HL-60 (cell line): Measurements from ENCODE around the gene MIF.

Experiments
- DNase-seq, 2 experiments: peaks; one replicate each; pipeline ENCODE4 v3.0.0-alpha.2; 2010 to 2020; ENCODE audit warnings: low read depth in 1 of 2, low spot score in 1 of 2
- H3K27ac ChIP-seq: fragments of 250-450 bp; sonication (Bioruptor Pico); replicated peaks from 2 replicates; pipeline ENCODE4 v1.5.1; 2020; ENCODE audit warnings: mild to moderate bottlenecking, moderate library complexity
- H3K27me3 ChIP-seq: fragments of 250-450 bp; sonication (Bioruptor Pico); 2 replicates; pipeline ENCODE4 v1.5.1; 2021; ENCODE audit warnings: mild to moderate bottlenecking, moderate library complexity; ENCODE audit not compliant: insufficient read depth, poor library complexity, severe bottlenecking
- H3K4me3 ChIP-seq: replicated peaks from 2 replicates; pipeline ENCODE4 v1.5.1; 2011; ENCODE audit warnings: mild to moderate bottlenecking, control low read depth, low read length; ENCODE audit not compliant: insufficient read depth
- GABPA ChIP-seq: IDR thresholded peaks from 2 replicates; pipeline ENCODE4 v1.6.1; 2012; ENCODE audit warnings: low read depth
- POLR2AphosphoS5 ChIP-seq: IDR thresholded peaks from 2 replicates; pipeline ENCODE4 v1.6.1; 2012; ENCODE audit warnings: low read depth
- SPI1 ChIP-seq: IDR thresholded peaks from 2 replicates; pipeline ENCODE4 v1.6.1; 2012; ENCODE audit warnings: low read depth, mild to moderate bottlenecking, borderline replicate concordance
- TF ChIP-seq, protein P1 (sequence below): IDR thresholded peaks from one replicate; pipeline ENCODE4 v1.5.1; 2011; ENCODE audit warnings: low read length, control low read depth, inconsistent platforms; ENCODE audit not compliant: insufficient read depth
- TF ChIP-seq, protein P2 (sequence below): IDR thresholded peaks from 2 replicates; pipeline ENCODE4 v1.6.1; 2012; ENCODE audit warnings: low read depth; ENCODE audit not compliant: insufficient replicate concordance

The MIF gene

DNA sequence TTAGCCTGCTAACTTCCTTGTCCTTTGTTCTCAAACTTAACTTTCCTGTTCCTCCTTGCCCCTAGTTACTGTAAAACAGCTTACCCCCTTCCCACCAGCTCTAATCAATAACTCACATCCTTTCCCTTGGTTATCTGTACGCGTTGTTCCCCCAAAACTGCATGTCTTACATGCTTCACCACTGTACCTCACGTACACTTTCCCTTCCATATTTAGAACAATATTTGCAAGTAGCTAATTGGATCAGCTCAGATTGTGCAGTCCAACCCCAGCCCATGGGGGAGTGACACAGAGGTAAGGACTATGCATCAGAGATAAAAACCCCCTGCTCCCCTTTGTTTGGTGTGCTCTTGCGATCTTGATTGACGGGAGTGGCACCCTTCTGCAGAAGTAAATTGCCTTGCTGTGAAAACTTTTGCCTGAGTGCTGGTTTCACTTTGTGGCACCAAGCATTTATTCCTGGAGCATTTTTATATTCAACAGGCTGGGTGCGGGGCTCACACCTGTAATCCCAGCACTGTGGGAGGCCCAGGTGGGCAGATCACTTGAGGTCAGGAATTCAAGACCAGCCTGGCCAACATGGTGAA, 30.9 kb downstream of the MIF start:
- no peak for TF ChIP-seq SPI1
- TF ChIP-seq, protein P1, sequence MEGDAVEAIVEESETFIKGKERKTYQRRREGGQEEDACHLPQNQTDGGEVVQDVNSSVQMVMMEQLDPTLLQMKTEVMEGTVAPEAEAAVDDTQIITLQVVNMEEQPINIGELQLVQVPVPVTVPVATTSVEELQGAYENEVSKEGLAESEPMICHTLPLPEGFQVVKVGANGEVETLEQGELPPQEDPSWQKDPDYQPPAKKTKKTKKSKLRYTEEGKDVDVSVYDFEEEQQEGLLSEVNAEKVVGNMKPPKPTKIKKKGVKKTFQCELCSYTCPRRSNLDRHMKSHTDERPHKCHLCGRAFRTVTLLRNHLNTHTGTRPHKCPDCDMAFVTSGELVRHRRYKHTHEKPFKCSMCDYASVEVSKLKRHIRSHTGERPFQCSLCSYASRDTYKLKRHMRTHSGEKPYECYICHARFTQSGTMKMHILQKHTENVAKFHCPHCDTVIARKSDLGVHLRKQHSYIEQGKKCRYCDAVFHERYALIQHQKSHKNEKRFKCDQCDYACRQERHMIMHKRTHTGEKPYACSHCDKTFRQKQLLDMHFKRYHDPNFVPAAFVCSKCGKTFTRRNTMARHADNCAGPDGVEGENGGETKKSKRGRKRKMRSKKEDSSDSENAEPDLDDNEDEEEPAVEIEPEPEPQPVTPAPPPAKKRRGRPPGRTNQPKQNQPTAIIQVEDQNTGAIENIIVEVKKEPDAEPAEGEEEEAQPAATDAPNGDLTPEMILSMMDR = no peak
- TF ChIP-seq POLR2AphosphoS5 = no peak
- TF ChIP-seq, protein P2, sequence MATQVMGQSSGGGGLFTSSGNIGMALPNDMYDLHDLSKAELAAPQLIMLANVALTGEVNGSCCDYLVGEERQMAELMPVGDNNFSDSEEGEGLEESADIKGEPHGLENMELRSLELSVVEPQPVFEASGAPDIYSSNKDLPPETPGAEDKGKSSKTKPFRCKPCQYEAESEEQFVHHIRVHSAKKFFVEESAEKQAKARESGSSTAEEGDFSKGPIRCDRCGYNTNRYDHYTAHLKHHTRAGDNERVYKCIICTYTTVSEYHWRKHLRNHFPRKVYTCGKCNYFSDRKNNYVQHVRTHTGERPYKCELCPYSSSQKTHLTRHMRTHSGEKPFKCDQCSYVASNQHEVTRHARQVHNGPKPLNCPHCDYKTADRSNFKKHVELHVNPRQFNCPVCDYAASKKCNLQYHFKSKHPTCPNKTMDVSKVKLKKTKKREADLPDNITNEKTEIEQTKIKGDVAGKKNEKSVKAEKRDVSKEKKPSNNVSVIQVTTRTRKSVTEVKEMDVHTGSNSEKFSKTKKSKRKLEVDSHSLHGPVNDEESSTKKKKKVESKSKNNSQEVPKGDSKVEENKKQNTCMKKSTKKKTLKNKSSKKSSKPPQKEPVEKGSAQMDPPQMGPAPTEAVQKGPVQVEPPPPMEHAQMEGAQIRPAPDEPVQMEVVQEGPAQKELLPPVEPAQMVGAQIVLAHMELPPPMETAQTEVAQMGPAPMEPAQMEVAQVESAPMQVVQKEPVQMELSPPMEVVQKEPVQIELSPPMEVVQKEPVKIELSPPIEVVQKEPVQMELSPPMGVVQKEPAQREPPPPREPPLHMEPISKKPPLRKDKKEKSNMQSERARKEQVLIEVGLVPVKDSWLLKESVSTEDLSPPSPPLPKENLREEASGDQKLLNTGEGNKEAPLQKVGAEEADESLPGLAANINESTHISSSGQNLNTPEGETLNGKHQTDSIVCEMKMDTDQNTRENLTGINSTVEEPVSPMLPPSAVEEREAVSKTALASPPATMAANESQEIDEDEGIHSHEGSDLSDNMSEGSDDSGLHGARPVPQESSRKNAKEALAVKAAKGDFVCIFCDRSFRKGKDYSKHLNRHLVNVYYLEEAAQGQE = no peak
- no peak for TF ChIP-seq GABPA
- H3K27me3 ChIP-seq = no peaks in the 10 kb centered on the region
- DNase-seq = no peak
- H3K4me3 ChIP-seq = no peak overlapping the region
- no peak overlapping the region for H3K27ac ChIP-seq

DNA sequence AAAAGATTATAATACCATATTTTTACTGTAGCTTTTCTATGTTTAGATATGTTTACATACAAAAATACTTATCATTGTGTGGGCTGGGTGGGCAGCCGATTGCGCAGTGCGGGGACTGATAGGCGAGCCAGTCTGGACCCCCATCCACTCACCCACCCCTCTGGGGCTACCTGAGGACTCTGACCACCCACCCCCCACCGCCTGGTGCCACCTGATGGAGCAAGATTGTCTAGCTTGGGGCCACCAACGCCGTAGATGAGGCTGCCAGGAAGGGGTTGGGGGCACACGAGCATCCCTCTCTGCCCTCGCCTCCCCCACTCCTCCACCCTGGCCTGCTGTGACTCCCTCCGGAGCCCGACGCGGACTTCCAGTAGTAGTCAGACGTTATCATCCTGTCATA, 32.4 kb downstream of the MIF start:
- TF ChIP-seq, protein P2 = no peak
- TF ChIP-seq SPI1 (no peak), GABPA (no peak), POLR2AphosphoS5 (no peak)
- TF ChIP-seq, protein P1 = no peak

DNA sequence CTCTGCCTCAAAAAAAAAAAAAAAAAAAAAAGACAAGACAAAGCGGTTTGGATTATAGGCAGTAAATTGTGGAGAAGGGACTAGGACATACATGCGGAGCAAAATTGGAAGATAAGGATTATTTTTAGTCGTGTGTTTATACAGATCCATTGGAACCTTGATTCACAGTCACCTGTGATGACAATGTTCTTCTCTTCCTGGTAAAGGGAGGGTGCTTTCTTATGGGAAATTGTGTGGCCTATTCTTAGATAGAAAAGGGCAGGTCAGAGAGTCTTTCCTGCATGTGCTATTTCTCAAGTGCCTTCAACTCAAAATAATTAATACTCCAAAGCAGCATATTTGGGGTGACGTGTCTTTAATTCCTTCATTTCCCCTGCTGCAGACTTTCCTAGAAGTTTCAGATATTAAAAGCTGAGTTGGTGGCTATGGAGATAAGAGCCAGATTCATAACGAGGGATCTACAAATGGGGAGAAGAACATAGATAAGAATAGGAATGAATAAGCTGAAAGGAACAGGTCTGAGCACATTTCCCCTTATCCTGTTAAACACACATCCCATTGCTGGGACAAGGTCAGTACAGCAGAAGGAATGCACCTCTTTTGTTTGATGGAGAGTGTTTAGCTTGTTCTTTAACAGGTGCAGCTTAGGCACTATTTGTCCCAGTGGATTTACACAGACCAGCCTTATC, 44.3 kb downstream of the MIF start:
- no peak overlapping the region for H3K27ac ChIP-seq
- H3K4me3 ChIP-seq = no peak overlapping the region
- no peaks in the 10 kb centered on the region for H3K27me3 ChIP-seq
- DNase-seq = no peak
- TF ChIP-seq, protein P1 = no peak
- TF ChIP-seq, protein P2 = no peak
- TF ChIP-seq SPI1 (no peak), POLR2AphosphoS5 (no peak), GABPA (no peak)

More for the DNA sequence above, 32.4 kb downstream of the MIF start:
- no peak for DNase-seq
- Histone ChIP-seq H3K27ac (no peak overlapping the region), H3K27me3 (no peaks in the 10 kb centered on the region), H3K4me3 (no peak overlapping the region)
